Caco-2 (cell line): ENCODE measurements around the gene RALGPS2. TPM values are rescaled to one million over a fixed set of nuclear protein-coding genes. Genes with fewer than 3 reads are reported as not detected.

Experiments used
- BruUV-seq: library from RNA; stranded (reverse); fragments of 400-500 nt; replicated peaks from 2 replicates; lab custom pipeline; 2021; lab: Mats Ljungman, UMichigan
- CTCF ChIA-PET: fragments of 300-600 bp; sonication (Branson Sonifier 250); formaldehyde crosslinking; loops from one replicate; lab custom pipeline; 2022; ENCODE audit warnings: antibody characterized with exemption; lab: Charles Lee
- POLR2A ChIA-PET: fragments of 300-600 bp; sonication (Branson Sonifier 250); formaldehyde crosslinking; loops from one replicate; lab custom pipeline; 2022; ENCODE audit warnings: antibody characterized with exemption; lab: Charles Lee
- DNase-seq, 2 experiments: peaks; one replicate each; pipeline versions ENCODE4 v3.0.0 to v3.0.0-alpha.2; 2020 to 2022
- H3K27me3 ChIP-seq: replicated peaks from 2 replicates; pipeline ENCODE4 v1.6.0; 2011; ENCODE audit warnings: low read length; ENCODE audit not compliant: control insufficient read depth, insufficient read depth
- H3K36me3 ChIP-seq: 2 replicates; pipeline ENCODE4 v1.5.1; 2011; ENCODE audit warnings: low read length; ENCODE audit not compliant: control insufficient read depth, insufficient read depth
- H3K4me1 ChIP-seq: fragments of 250-450 bp; sonication (Bioruptor Pico); 2 replicates; pipeline ENCODE4 v1.5.1; 2020; ENCODE audit warnings: mild to moderate bottlenecking
- H3K4me3 ChIP-seq: 2 replicates; pipeline ENCODE4 v1.5.1; 2011; ENCODE audit warnings: low read depth, mild to moderate bottlenecking, control low read depth, low read length
- H3K9me3 ChIP-seq: fragments of 250-450 bp; sonication (Bioruptor Pico); 2 replicates; pipeline ENCODE4 v1.5.1; 2020; ENCODE audit warnings: mild to moderate bottlenecking, moderate library complexity
- H3K27ac Mint-ChIP-seq: one replicate; pipeline ENCODE4 v1.8.0; 2022; ENCODE audit warnings: mixed read lengths; ENCODE audit not compliant: unreplicated experiment
- H3K27me3 Mint-ChIP-seq: one replicate; pipeline ENCODE4 v1.8.0; 2022; ENCODE audit warnings: mixed read lengths; ENCODE audit not compliant: insufficient read depth, unreplicated experiment
- H3K36me3 Mint-ChIP-seq: one replicate; pipeline ENCODE4 v1.8.0; 2022; ENCODE audit warnings: mild to moderate bottlenecking, mixed read lengths; ENCODE audit not compliant: insufficient read depth, unreplicated experiment
- H3K4me1 Mint-ChIP-seq: one replicate; pipeline ENCODE4 v1.8.0; 2022; ENCODE audit warnings: low read depth, mixed read lengths; ENCODE audit not compliant: unreplicated experiment
- H3K4me3 Mint-ChIP-seq: one replicate; pipeline ENCODE4 v1.8.0; 2022; ENCODE audit warnings: mild to moderate bottlenecking, moderate library complexity, mixed read lengths; ENCODE audit not compliant: unreplicated experiment
- H3K9me3 Mint-ChIP-seq: one replicate; pipeline ENCODE4 v1.8.0; 2022; ENCODE audit warnings: mixed read lengths; ENCODE audit not compliant: unreplicated experiment
- CTCF ChIP-seq, 2 experiments: fragments of 200-600 bp in 1 of 2; IDR thresholded peaks; 1 replicate in 1 of 2; 2 replicates in 1 of 2; pipeline versions ENCODE4 v1.5.1 to v1.8.0; 2011 to 2022; ENCODE audit warnings: antibody characterized with exemption in 1 of 2, control low read depth in 1 of 2, inconsistent platforms in 1 of 2, low read depth in 1 of 2, low read length in 1 of 2, mild to moderate bottlenecking in 1 of 2, moderate library complexity in 1 of 2; ENCODE audit not compliant: insufficient read depth in 1 of 2, severe bottlenecking in 1 of 2, unreplicated experiment in 1 of 2
- intact Hi-C: fragments of 100-400 bp; cut with micrococcal nuclease; formaldehyde crosslinking; loops from one replicate; pipeline ENCODE4 v1.10.0; 2022; ENCODE audit not compliant: unreplicated experiment
- total RNA-seq: library from RNA; stranded (reverse); gene quantifications from 2 replicates; pipeline ENCODE4 v1.2.3, GENCODE V29; 2022

The RALGPS2 gene
- total RNA-seq, 1 experiment from 2014 or later: 26.1 TPM

DNA sequence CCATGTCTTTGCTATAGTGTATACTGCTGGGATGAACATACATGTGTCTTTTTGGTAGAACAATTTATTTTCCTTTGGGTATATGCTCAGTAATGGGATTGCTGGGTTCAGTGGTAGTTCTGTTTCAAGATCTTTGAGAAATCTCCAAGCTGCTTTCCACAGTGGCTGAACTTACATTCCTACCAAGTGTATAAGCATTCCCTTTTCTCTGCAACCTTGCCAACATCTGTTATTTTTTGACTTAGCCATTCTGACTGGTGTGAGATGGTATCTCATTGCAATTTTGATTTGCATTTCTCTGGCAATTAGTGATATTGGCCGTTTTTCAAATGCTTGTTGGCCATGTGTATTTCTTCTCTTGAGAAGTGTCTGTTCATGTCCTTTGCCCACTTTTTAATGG is 183.3 kb downstream of the RALGPS2 start:
- no peaks in the 10 kb centered on the region for H3K27me3 ChIP-seq
- H3K4me3 Mint-ChIP-seq: no peak overlapping the region
- H3K4me1 ChIP-seq: no peaks in the 10 kb centered on the region
- POLR2A ChIA-PET: no interaction called here
- H3K9me3 Mint-ChIP-seq: no peaks in the 10 kb centered on the region
- H3K36me3 ChIP-seq: no peaks in the 10 kb centered on the region
- no peak overlapping the region for H3K27ac Mint-ChIP-seq
- DNase-seq: no peak
- intact Hi-C loops: no loop called here
- no peaks in the 10 kb centered on the region for H3K9me3 ChIP-seq
- no peaks in the 10 kb centered on the region for H3K4me1 Mint-ChIP-seq
- no TSS peak for BruUV-seq
- H3K4me3 ChIP-seq: no peak overlapping the region
- TF ChIP-seq CTCF (IDR thresholded peaks at IDR 0.05; ENCODE audit: insufficient read depth in 1 of 2, low read depth in 1 of 2, low read length in 1 of 2, severe bottlenecking in 1 of 2, unreplicated experiment in 1 of 2): no peak
- CTCF ChIA-PET: no interaction called here
- H3K27me3 Mint-ChIP-seq: no peaks in the 10 kb centered on the region
- peaks cover 19% of the 10 kb centered on the region for H3K36me3 Mint-ChIP-seq

DNA sequence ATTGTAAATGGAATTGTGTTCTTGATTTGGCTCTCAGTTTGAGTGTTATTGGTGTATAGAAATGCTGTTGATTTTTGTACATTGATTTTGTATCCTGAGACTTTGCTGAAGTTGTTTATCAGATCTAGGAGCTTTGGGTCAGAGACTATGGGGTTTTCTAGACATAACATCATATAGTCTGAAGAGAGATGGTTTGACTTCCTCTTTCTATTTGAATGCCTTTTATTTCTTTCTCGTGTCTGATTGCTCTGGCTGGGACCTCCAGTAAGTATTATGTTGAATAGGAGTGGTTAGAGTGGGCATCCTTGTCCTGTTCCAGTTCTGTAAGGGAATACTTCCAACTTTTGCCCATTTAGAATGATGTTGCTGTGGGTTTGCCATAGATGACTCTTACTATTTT is 185.0 kb downstream of the RALGPS2 start:
- BruUV-seq: no TSS peak
- peaks cover 13% of the 10 kb centered on the region for H3K36me3 Mint-ChIP-seq
- no peaks in the 10 kb centered on the region; the same call in none of the 2 replicates for H3K36me3 ChIP-seq
- H3K4me1 Mint-ChIP-seq: no peaks in the 10 kb centered on the region
- no peaks in the 10 kb centered on the region for H3K9me3 ChIP-seq
- H3K4me3 ChIP-seq: no peak overlapping the region
- no peaks in the 10 kb centered on the region for H3K4me1 ChIP-seq
- ChIA-PET POLR2A (no interaction called here), CTCF (no interaction called here)
- H3K27me3 ChIP-seq: no peaks in the 10 kb centered on the region
- TF ChIP-seq CTCF (IDR thresholded peaks at IDR 0.05; ENCODE audit: insufficient read depth in 1 of 2, low read depth in 1 of 2, low read length in 1 of 2, severe bottlenecking in 1 of 2, unreplicated experiment in 1 of 2): no peak
- H3K4me3 Mint-ChIP-seq: no peak overlapping the region
- no peak for DNase-seq
- no peaks in the 10 kb centered on the region for H3K27me3 Mint-ChIP-seq
- intact Hi-C loops: no loop called here
- no peak overlapping the region for H3K27ac Mint-ChIP-seq
- H3K9me3 Mint-ChIP-seq: no peaks in the 10 kb centered on the region

- intact Hi-C loops: no loop called here
- Mint-ChIP-seq H3K27ac (no peak overlapping the region), H3K36me3 (peaks cover 7% of the 10 kb centered on the region), H3K4me1 (no peaks in the 10 kb centered on the region), H3K9me3 (no peaks in the 10 kb centered on the region), H3K27me3 (no peaks in the 10 kb centered on the region), H3K4me3 (no peak overlapping the region)
- no TSS peak for BruUV-seq
- H3K27me3 ChIP-seq: no peaks in the 10 kb centered on the region
- no peaks in the 10 kb centered on the region for H3K4me1 ChIP-seq
- ChIA-PET POLR2A (no interaction called here), CTCF (no interaction called here)
- no peaks in the 10 kb centered on the region for H3K9me3 ChIP-seq
- no peak overlapping the region for H3K4me3 ChIP-seq
- no peak for TF ChIP-seq CTCF (IDR thresholded peaks at IDR 0.05; ENCODE audit: insufficient read depth in 1 of 2, low read depth in 1 of 2, low read length in 1 of 2, severe bottlenecking in 1 of 2, unreplicated experiment in 1 of 2)
- no peak for DNase-seq
- no peaks in the 10 kb centered on the region; the same call in none of the 2 replicates for H3K36me3 ChIP-seq
Observed at GRCh38 chr1:178912597-178912996, 187.6 kb downstream of the RALGPS2 start.
